NK-92 treated with Interleukin-12 subunit alpha and Interleukin-12 subunit beta, amount 100 ng/mL, for 24 hours (cell line): ENCODE data around the gene NBAS.
"Not testable (repeated sequence)": the region's sequence is repeated elsewhere in the genome, so short reads cannot be mapped to it uniquely, and the experiment has no call there.

ENCODE experiments used
- DNase-seq: peaks from one replicate; lab custom pipeline; 2025; lab: John Stamatoyannopoulos, UW

NBAS gene

GRCh38 chr2:15460112-15460620 lies 101.0 kb downstream of the NBAS start:
- DNase-seq = no peak

- DNase-seq = no peak
Observed at GRCh38 chr2:15458277-15458676, 102.9 kb downstream of the NBAS start.

GRCh38 chr2:15457868-15458267 lies 103.3 kb downstream of the NBAS start:
- DNase-seq = no peak

- DNase-seq = no peak
Observed at GRCh38 chr2:15456352-15456751, 104.8 kb downstream of the NBAS start.

GRCh38 chr2:15450808-15451207 lies 110.3 kb downstream of the NBAS start:
- no peak for DNase-seq

GRCh38 chr2:15449556-15450236 lies 111.4 kb downstream of the NBAS start:
- no peak for DNase-seq

- DNase-seq = no peak
Observed at GRCh38 chr2:15448250-15448839, 112.8 kb downstream of the NBAS start.

- DNase-seq = no peak
Observed at GRCh38 chr2:15447381-15447780, 113.8 kb downstream of the NBAS start.

GRCh38 chr2:15446961-15447360 lies 114.2 kb downstream of the NBAS start:
- DNase-seq = no peak

GRCh38 chr2:15445891-15446562 lies 115.1 kb downstream of the NBAS start:
- no peak for DNase-seq

GRCh38 chr2:15439768-15440524 lies 121.2 kb downstream of the NBAS start:
- DNase-seq = not testable (repeated sequence)

- DNase-seq = not testable (repeated sequence)
Observed at GRCh38 chr2:15439366-15439765, 121.8 kb downstream of the NBAS start.

GRCh38 chr2:15436195-15436594 lies 124.9 kb downstream of the NBAS start:
- DNase-seq = no peak

- no peak for DNase-seq
Observed at GRCh38 chr2:15435474-15435873, 125.7 kb downstream of the NBAS start.

GRCh38 chr2:15432642-15433256 lies 128.4 kb downstream of the NBAS start:
- no peak for DNase-seq

- no peak for DNase-seq
Observed at GRCh38 chr2:15429032-15429431, 132.1 kb downstream of the NBAS start.

- DNase-seq = no peak
Observed at GRCh38 chr2:15427987-15428386, 133.1 kb downstream of the NBAS start.

- no peak for DNase-seq
Observed at GRCh38 chr2:15426606-15427005, 134.5 kb downstream of the NBAS start.

GRCh38 chr2:15425712-15426111 lies 135.4 kb downstream of the NBAS start:
- no peak for DNase-seq

GRCh38 chr2:15421753-15422152 lies 139.4 kb downstream of the NBAS start:
- no peak for DNase-seq

- no peak for DNase-seq
Observed at GRCh38 chr2:15415748-15416147, 145.4 kb downstream of the NBAS start.

GRCh38 chr2:15412779-15413178 lies 148.4 kb downstream of the NBAS start:
- no peak for DNase-seq
